NCI-H2107 treated with DMSO at 0.1 percent for 48 hours (cell line): Measurements from ENCODE around the gene TMEM80.
"Not testable (repeated sequence)": the region's sequence is repeated elsewhere in the genome, so short reads cannot be mapped to it uniquely, and the experiment has no call there.

Experiments used
- DNase-seq: peaks from one replicate; lab custom pipeline; 2025; ENCODE audit not compliant: unreplicated experiment; lab: John Stamatoyannopoulos, UW

Gene TMEM80

DNA sequence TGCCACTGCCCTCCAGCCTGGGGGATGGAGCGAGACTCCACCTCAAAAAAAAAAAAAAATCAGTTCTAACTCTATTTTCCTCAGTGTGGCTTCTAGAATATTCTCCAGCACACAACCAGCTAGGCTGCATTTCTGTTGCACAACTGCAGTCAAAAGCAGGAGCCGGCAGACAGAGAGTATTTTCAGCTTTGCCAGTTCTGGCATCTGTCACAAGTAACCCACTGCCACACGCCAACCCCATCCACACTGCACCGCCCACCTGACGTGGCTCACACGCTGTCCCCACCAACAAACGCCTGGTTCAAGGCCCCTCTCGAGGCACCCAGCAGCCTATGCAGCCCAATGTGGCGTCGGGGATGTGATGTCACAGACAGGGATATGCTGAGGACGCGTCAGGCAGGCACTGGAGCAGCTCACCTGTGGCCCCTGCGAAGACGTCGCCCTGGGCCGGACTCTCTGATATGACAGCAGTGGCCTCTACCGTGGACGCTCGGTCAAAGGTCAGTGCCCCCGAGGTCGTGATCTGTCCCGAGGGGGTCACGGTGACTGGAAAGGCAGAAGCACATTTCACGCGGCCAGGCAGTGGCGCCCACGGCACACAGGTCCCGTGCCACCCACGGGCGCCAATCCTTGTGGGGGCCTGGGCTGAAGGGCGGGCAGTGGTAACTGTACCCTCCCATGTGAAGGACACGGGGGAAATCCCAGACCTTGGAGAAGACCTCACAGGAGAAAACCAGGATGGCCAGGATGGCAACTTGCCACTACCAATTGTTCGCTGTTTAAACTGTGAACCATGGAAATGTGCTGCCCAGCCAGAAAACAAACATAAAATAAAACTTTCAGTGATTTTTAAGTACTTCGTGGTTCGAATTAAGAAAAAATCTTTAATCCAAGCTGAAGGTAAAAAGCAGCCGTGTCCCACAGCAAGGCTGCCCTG lies 16.1 kb upstream of the TMEM80 start:
- no peak for DNase-seq

DNA sequence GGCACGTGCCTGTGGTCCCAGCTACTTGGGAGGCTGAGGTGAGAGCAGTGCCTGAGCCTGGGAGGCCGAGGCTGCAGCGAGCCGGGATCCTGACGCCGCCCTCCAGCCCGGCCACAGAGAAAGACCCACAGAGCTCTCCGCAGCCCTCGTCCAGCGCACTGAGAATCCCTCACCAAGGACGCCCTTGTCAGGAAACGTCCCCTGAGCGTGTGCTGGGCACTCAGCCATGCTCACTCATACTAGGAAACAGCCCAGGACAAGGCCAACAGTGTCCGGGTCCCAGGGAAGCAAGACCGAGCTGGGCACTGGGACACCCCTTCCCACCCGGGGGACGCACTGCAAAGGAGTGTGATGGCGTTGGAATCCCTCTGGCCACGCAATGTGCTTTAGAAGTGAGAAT lies 15.1 kb upstream of the TMEM80 start:
- no peak for DNase-seq

GRCh38 chr11:680970-681369 lies 14.6 kb upstream of the TMEM80 start:
- no peak for DNase-seq

GRCh38 chr11:686451-687243 lies 9.0 kb upstream of the TMEM80 start:
- DNase-seq: no peak

DNA sequence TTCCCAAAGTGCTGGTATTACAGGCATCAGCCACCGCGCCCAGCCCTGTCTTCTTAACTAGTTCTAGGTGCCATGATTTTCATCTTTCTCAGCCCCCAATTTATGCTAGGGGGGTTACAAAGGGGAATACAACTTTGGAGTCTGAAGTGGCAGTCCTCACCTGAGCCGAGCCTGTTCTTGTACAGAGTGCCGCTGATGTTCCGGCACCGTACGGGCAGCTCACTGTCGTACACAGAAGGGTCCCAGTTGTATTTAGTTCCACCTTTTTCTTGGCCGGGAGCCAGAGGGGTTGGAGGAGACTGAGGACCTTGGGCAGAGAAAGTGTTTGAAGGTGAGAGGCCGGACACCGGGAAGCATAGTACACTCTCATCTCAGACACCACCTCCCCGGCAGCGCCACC lies 7.9 kb upstream of the TMEM80 start:
- DNase-seq: no peak

- no peak for DNase-seq
Measured at GRCh38 chr11:688681-689080, 6.9 kb upstream of the TMEM80 start.

DNA sequence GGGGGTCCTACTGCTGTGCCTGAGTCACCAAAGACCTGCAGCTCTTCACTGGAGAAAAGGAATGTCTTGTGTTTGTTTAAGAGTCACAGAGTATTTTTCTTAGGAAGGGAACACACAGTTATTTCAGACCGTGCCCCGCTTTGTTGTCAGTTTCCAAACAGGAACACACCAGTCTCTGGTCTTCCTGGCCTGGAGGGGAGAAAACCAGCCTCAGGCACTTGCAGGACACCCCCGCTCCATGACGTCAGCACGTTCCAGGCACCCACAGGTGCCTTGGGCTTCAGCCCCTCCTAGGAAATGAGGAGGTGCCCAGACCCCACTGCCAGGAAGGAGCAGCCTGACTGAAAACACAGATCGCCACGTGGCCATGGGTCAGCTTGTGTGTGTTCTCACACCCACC lies 6.0 kb upstream of the TMEM80 start:
- no peak for DNase-seq

DNA sequence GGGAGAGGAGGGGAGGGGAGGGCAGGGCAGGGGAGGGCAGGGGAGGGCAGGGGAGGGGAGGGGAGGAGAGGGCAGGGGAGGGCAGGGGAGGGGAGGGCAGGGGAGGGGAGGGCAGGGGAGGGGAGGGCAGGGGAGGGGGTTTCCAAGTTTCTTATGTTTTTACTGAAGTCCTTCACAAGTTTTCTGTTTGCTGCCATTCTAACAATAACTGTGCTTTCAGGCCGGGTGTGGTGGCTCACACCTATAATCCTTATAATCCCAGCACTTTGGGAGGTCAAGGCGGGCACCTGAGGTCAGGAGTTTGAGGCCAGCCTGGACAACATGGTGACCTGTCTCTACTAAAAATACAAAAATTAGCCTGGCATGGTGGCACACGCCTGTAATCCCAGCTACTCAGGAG lies 5.4 kb upstream of the TMEM80 start:
- DNase-seq: not testable (repeated sequence)

GRCh38 chr11:690738-691633 lies 4.6 kb upstream of the TMEM80 start:
- DNase-seq: no peak

DNA sequence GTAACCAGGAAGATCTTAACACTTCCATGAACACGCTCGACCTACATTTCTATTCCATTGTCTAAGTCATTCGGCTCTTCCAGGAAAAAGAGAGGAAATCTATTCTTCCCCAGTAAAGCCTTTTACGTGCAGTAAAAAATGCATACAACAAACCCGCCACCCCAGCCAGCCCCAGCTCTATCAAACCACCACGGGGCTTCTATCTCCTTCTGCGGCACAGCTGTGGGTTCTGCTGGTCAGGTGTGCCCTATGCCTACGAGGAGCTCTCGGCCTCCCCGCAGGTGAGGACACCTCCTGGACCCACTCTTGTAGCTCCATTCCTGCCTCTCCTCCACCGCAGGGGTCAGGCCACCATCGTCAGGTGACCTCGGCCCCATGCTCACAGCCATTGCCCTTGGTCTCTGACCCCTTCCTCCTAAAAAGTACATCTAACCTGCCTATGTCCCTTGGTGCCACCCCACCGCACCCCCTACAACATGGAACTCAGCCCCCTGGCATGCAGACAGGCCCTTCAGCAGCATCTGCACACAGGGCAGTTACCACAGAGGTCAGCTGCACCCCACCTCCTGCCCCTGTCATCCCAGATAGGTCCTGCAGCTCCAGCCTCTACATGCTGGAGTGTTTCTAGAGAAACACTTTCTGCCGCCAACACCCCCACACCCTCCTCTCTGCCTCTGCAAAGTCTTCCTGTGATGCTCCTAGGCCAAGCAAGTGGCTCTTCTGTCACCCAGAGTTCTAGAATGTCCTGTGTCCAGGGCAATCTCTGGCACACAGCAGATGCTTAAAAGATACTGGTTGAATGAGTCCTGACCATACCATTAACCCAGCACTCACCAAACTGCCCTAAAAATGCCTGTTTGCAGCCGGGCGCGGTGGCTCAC lies 3.7 kb upstream of the TMEM80 start:
- DNase-seq: no peak

DNA sequence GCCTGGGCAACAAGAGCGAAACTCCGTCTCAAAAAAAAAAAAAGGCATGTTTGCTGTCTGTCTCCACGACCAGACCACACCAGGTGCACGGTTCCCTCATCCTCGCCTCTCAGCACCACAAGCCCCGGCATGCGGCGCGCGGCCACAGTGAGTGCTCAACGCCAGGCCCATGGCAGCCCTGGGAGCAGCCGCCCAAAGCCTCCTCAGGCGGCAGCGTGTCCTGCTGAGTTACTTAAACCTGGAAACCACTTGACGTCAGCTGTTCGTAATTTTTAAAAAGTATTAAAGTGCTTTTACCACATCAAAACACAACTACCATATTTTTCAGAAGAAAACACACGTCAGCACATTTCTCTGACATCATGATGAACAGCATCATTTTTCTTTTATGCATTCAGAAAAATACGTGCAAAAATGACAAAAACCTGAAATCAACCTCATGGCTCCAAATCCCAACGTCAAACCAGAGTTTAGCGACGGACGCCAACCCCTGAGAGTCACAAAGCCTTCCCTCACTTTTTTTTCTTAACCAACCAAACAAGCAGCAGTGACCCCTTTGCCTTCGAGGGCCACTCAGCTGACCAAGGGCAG lies 2.7 kb upstream of the TMEM80 start:
- peak; percentile 45 for DNase-seq

GRCh38 chr11:693415-693831 lies 2.2 kb upstream of the TMEM80 start:
- no peak for DNase-seq

GRCh38 chr11:693887-694562 lies 1.6 kb upstream of the TMEM80 start:
- peak; percentile 33 for DNase-seq

- peak; percentile 88 for DNase-seq
Measured at GRCh38 chr11:694563-695287, 891 bp upstream of the TMEM80 start, which contains the start of gene DEAF1. Gene DEAF1, minus strand, starts transcription at chr11:695222. Its CDS starts 175 bp downstream, at chr11:695047.

DNA sequence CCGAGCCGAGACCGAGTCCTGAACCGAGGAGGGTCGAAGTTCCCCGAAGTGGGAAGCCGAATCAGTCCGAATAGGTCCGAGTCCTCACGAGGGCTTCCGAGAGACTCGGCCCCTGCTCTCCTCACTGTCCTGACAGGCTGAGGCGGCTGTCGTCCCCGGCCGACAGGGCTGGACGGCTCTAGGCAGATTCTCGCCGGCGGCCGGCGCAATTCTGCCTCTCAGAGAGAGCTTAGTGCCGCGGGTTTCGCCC lies 403 bp upstream of the TMEM80 start:
- DNase-seq: no peak

- DNase-seq: no peak
Measured at GRCh38 chr11:696955-697491, 1.4 kb downstream of the TMEM80 start.

DNA sequence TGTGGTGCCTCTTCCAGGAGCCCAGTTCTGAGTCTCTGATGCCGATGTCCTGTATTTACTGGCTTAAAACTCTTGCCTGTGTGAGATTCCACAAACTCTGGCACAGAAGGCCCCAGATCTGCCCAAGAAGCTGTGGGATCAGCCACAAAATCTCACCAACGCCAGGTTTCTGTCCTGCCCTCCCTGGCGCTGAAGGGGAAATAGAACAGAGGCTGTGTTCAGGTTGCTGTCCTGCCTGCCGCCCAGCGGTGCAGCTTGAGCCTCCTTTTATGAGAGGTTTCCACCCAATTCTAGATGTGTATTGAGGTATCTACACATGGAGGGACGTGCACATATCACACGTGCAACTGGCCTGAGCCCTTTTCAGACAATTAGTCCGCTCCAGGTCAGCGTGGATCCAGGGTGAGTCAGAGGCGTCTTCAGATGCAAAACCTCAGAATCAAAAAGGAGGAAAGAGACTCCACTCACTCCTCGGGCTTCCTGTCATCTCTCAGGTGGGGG lies 2.2 kb downstream of the TMEM80 start:
- DNase-seq: no peak

GRCh38 chr11:698493-699115 lies 3.0 kb downstream of the TMEM80 start:
- no peak for DNase-seq
